ENCODE measurements around the gene MRM2.

DNA sequence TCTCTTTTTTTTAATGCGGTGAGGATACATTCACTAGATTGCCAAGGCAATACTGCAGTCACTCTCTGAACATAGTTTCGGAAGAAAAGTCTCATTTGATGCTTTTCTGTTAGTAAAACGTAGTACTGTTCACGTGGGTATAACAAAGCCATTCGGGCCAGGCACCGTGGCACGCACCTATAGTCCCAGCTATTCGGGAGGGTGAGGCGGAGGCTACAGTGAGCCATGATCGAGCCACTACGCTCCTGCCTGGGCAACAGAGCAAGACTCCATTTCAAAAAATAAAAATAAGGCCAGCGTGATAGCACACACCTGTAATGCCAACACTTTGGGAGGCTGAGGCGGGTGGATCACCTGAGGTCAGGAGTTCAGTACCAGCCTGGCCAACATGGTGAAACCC lies 47.6 kb upstream of the MRM2 start:
- TF ChIP-seq, protein P1, sequence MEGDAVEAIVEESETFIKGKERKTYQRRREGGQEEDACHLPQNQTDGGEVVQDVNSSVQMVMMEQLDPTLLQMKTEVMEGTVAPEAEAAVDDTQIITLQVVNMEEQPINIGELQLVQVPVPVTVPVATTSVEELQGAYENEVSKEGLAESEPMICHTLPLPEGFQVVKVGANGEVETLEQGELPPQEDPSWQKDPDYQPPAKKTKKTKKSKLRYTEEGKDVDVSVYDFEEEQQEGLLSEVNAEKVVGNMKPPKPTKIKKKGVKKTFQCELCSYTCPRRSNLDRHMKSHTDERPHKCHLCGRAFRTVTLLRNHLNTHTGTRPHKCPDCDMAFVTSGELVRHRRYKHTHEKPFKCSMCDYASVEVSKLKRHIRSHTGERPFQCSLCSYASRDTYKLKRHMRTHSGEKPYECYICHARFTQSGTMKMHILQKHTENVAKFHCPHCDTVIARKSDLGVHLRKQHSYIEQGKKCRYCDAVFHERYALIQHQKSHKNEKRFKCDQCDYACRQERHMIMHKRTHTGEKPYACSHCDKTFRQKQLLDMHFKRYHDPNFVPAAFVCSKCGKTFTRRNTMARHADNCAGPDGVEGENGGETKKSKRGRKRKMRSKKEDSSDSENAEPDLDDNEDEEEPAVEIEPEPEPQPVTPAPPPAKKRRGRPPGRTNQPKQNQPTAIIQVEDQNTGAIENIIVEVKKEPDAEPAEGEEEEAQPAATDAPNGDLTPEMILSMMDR (IDR thresholded peaks at IDR 0.05) = no peak
- TF ChIP-seq POLR2AphosphoS5 (IDR thresholded peaks at IDR 0.05; ENCODE audit: low read depth, low read length) = no peak
